Liver (tissue), 3 donors: ENCODE data around the gene TNNI3K.

Source experiments
- CTCF ChIP-seq: fragments of 150-350 bp; IDR thresholded peaks from 2 replicates; pipeline ENCODE4 v1.5.1; 2017; ENCODE audit warnings: improper control_type of control experiment, low read depth, low read length; ENCODE audit not compliant: missing input control
- JUND ChIP-seq, 2 donors: IDR thresholded peaks; 2 replicates each; pipeline ENCODE4 v1.6.1; 2016; ENCODE audit warnings: antibody characterized with exemption in 2 of 2
- REST ChIP-seq: IDR thresholded peaks from 2 replicates; pipeline ENCODE4 v1.6.1; 2016; ENCODE audit warnings: antibody characterized with exemption, mild to moderate bottlenecking
- donor health status: healthy.
- donor health status: healthy.

- TF ChIP-seq CTCF (no peak), JUND (IDR thresholded peaks at IDR 0.05) (no peak), REST (no peak)
These were observed 197.1 kb downstream of the TNNI3K start for GRCh38 chr1:74432325-74432724.
